ENCODE measurements around the gene APPL2. TPM values are rescaled to one million over a fixed set of nuclear protein-coding genes. Genes with fewer than 3 reads are reported as not detected.

Gene APPL2
- total RNA-seq, result 16.2 TPM
- long read RNA-seq, transcript APPL2-201 (21 exons, 3,239 nt), result major isoform, 58 of 77 reads
- long read RNA-seq, partial matches to known transcripts, result 8 of 77 reads
- long read RNA-seq, other reads (novel, unspliced or antisense), result 10 of 77 reads

- intact Hi-C loops (cut with micrococcal nuclease), result no loop called here
- ATAC-seq (peak; percentile 94), DNase-seq (peak; percentile 95)
Measured at GRCh38 chr12:105235732-105236476, at the start of gene APPL2. Gene APPL2 (minus strand): TSS chr12:105236174. CDS start chr12:105236012, 162 bp downstream.

GRCh38 chr12:105285378-105285777 lies 49.4 kb upstream of the APPL2 start:
- DNase-seq (no peak), ATAC-seq (no peak)
- intact Hi-C loops (cut with micrococcal nuclease), result no loop called here

GRCh38 chr12:105281694-105282049 lies 45.7 kb upstream of the APPL2 start:
- DNase-seq, result no peak
- ATAC-seq, result no peak
- intact Hi-C loops (cut with micrococcal nuclease), result no loop called here

- intact Hi-C loops (cut with micrococcal nuclease), result no loop called here
Measured at GRCh38 chr12:105280966-105281693, 45.2 kb upstream of the APPL2 start.

GRCh38 chr12:105279460-105280056 lies 43.6 kb upstream of the APPL2 start:
- intact Hi-C loops (cut with micrococcal nuclease), result no loop called here
- no peak for DNase-seq
- peak; percentile 53 for ATAC-seq

More at GRCh38 chr12:105280966-105281693, 45.2 kb upstream of the APPL2 start:
- ATAC-seq (no peak), DNase-seq (no peak)

GRCh38 chr12:105278043-105278697 lies 42.2 kb upstream of the APPL2 start:
- intact Hi-C loops (cut with micrococcal nuclease), result no loop called here
- ATAC-seq (no peak), DNase-seq (no peak)

GRCh38 chr12:105275997-105276733 lies 40.2 kb upstream of the APPL2 start:
- no peak for DNase-seq
- no peak for ATAC-seq
- intact Hi-C loops (cut with micrococcal nuclease), result no loop called here

- intact Hi-C loops (cut with micrococcal nuclease), result no loop called here
- ATAC-seq (no peak), DNase-seq (no peak)
Measured at GRCh38 chr12:105274571-105274970, 38.6 kb upstream of the APPL2 start.

- ATAC-seq (no peak), DNase-seq (no peak)
- intact Hi-C loops (cut with micrococcal nuclease), result no loop called here
Measured at GRCh38 chr12:105273601-105274000, 37.6 kb upstream of the APPL2 start.

- DNase-seq (no peak), ATAC-seq (no peak)
- intact Hi-C loops (cut with micrococcal nuclease), result no loop called here
Measured at GRCh38 chr12:105272814-105273416, 36.9 kb upstream of the APPL2 start.

GRCh38 chr12:105272152-105272551 lies 36.2 kb upstream of the APPL2 start:
- ATAC-seq (no peak), DNase-seq (no peak)
- intact Hi-C loops (cut with micrococcal nuclease), result no loop called here

GRCh38 chr12:105271364-105271763 lies 35.4 kb upstream of the APPL2 start:
- no peak for ATAC-seq
- intact Hi-C loops (cut with micrococcal nuclease), result no loop called here
- no peak for DNase-seq

GRCh38 chr12:105270671-105271255 lies 34.8 kb upstream of the APPL2 start:
- intact Hi-C loops (cut with micrococcal nuclease), result no loop called here
- DNase-seq, result no peak
- ATAC-seq, result no peak

GRCh38 chr12:105267711-105268110 lies 31.7 kb upstream of the APPL2 start:
- DNase-seq (no peak), ATAC-seq (no peak)
- intact Hi-C loops (cut with micrococcal nuclease), result no loop called here

GRCh38 chr12:105264771-105265170 lies 28.8 kb upstream of the APPL2 start:
- no peak for ATAC-seq
- no peak for DNase-seq
- intact Hi-C loops (cut with micrococcal nuclease), result no loop called here

GRCh38 chr12:105262461-105263184 lies 26.6 kb upstream of the APPL2 start:
- intact Hi-C loops (cut with micrococcal nuclease), result no loop called here
- no peak for ATAC-seq
- no peak for DNase-seq

GRCh38 chr12:105261010-105261409 lies 25.0 kb upstream of the APPL2 start:
- intact Hi-C loops (cut with micrococcal nuclease), result no loop called here
- DNase-seq (no peak), ATAC-seq (no peak)

- no peak for DNase-seq
- no peak for ATAC-seq
- intact Hi-C loops (cut with micrococcal nuclease), result no loop called here
Measured at GRCh38 chr12:105259226-105259625, 23.3 kb upstream of the APPL2 start.

All from left ventricle myocardium superior (tissue), 1 donor.